ENCODE measurements around the gene CRISP1.

GRCh38 chr6:49852975-49853374 is 13.4 kb downstream of the CRISP1 start:
- TF ChIP-seq GATA2 (IDR thresholded peaks at IDR 0.05; ENCODE audit: low read depth, low read length), result no peak
- TF ChIP-seq GATA3 (IDR thresholded peaks at IDR 0.05; ENCODE audit: low read depth, low read length), result no peak

Data from SH-SY5Y (cell line).